Measurements from ENCODE around the gene RAP2C. TPM values are rescaled to one million over a fixed set of nuclear protein-coding genes. Genes with fewer than 3 reads are reported as not detected.

RAP2C gene
- total and polyA plus RNA-seq, 4 donors: 17.1 to 32.0 (median 23.4) TPM

DNA sequence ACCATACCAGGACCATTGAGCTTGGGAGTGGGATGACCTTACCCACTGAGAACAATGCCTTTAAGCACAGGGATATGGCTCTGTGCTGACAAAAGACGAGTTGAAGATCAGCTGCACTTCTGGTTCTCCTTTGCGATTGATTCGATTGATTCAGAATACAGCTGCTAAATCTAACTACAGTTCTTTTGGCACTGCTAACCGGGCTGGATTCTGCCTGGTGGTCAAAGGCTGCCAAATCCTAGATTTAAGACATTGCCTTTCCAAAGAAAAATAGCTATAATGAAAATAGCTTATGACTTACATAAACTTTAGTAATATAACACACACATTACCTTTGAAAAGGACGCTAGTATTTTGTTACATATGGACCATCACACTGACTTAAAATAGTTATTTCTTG, 18.3 kb downstream of the RAP2C start:
- TF ChIP-seq, protein P1, sequence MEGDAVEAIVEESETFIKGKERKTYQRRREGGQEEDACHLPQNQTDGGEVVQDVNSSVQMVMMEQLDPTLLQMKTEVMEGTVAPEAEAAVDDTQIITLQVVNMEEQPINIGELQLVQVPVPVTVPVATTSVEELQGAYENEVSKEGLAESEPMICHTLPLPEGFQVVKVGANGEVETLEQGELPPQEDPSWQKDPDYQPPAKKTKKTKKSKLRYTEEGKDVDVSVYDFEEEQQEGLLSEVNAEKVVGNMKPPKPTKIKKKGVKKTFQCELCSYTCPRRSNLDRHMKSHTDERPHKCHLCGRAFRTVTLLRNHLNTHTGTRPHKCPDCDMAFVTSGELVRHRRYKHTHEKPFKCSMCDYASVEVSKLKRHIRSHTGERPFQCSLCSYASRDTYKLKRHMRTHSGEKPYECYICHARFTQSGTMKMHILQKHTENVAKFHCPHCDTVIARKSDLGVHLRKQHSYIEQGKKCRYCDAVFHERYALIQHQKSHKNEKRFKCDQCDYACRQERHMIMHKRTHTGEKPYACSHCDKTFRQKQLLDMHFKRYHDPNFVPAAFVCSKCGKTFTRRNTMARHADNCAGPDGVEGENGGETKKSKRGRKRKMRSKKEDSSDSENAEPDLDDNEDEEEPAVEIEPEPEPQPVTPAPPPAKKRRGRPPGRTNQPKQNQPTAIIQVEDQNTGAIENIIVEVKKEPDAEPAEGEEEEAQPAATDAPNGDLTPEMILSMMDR (IDR thresholded peaks at IDR 0.05; ENCODE audit: control extremely low read depth, extremely low read depth): no peak
- Histone ChIP-seq H3K9ac (ENCODE audit: insufficient read depth in 1 of 2, low read length in 2 of 2) (no peak overlapping the region), H3K4me3 (no peak overlapping the region), H3K4me1 (ENCODE audit: control insufficient read depth in 5 of 5, insufficient read depth in 5 of 5, low read length in 5 of 5) (no peaks in the 10 kb centered on the region), H3K27me3 (ENCODE audit: control insufficient read depth in 3 of 3, insufficient read depth in 3 of 3, low read length in 2 of 3) (peaks cover 0 to 43% (median 8%) of the 10 kb centered on the region in 3 donors), H3K27ac (ENCODE audit: low read depth in 1 of 2, low read length in 1 of 2) (no peak overlapping the region), H3K36me3 (ENCODE audit: control insufficient read depth in 4 of 4, insufficient read depth in 4 of 4, low read length in 4 of 4) (no peaks in the 10 kb centered on the region), H3K9me3 (ENCODE audit: control insufficient read depth in 4 of 4, insufficient read depth in 3 of 4, low read length in 3 of 4) (peaks cover 0 to 4% (median 0%) of the 10 kb centered on the region in 4 donors)
- WGBS, 2 donors: 72 to 91% methylated on average over 5 of the region's 5 CpGs
- DNase-seq: no peak
- no peak for ATAC-seq (ENCODE audit: insufficient read depth, low FRiP score)

DNA sequence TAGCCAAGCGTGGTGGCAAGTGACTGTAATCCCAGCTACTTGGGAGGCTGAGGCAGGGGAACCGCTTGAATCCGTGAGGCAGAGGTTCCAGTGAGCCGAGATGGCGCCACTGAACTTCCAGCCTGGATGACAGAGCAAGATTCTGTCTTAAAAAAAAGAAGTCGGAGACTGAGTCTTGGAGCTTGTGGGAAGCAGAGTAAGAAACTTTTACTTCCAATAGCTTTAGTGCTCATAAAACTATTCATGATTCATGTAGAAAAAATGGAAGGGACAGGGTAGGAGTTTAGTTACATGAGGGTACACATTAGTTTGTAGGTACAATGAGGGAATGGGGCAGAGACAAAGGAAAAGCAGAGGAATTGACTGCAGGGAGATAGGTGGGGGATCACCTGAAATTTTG, 19.3 kb downstream of the RAP2C start:
- ATAC-seq (ENCODE audit: insufficient read depth, low FRiP score): no peak
- Histone ChIP-seq H3K4me3 (no peak overlapping the region), H3K27ac (ENCODE audit: low read depth in 1 of 2, low read length in 1 of 2) (no peak overlapping the region), H3K9ac (ENCODE audit: insufficient read depth in 1 of 2, low read length in 2 of 2) (no peak overlapping the region), H3K9me3 (ENCODE audit: control insufficient read depth in 4 of 4, insufficient read depth in 3 of 4, low read length in 3 of 4) (peaks cover 0 to 4% (median 0%) of the 10 kb centered on the region in 4 donors), H3K27me3 (ENCODE audit: control insufficient read depth in 3 of 3, insufficient read depth in 3 of 3, low read length in 2 of 3) (peaks cover 0 to 35% (median 8%) of the 10 kb centered on the region in 3 donors), H3K4me1 (ENCODE audit: control insufficient read depth in 5 of 5, insufficient read depth in 5 of 5, low read length in 5 of 5) (no peaks in the 10 kb centered on the region), H3K36me3 (ENCODE audit: control insufficient read depth in 4 of 4, insufficient read depth in 4 of 4, low read length in 4 of 4) (no peaks in the 10 kb centered on the region)
- no peak for DNase-seq
- TF ChIP-seq, protein P1 (IDR thresholded peaks at IDR 0.05; ENCODE audit: control extremely low read depth, extremely low read depth): no peak
- 74 to 95% methylated on average over 6 of the region's 6 CpGs for WGBS, 2 donors

DNA sequence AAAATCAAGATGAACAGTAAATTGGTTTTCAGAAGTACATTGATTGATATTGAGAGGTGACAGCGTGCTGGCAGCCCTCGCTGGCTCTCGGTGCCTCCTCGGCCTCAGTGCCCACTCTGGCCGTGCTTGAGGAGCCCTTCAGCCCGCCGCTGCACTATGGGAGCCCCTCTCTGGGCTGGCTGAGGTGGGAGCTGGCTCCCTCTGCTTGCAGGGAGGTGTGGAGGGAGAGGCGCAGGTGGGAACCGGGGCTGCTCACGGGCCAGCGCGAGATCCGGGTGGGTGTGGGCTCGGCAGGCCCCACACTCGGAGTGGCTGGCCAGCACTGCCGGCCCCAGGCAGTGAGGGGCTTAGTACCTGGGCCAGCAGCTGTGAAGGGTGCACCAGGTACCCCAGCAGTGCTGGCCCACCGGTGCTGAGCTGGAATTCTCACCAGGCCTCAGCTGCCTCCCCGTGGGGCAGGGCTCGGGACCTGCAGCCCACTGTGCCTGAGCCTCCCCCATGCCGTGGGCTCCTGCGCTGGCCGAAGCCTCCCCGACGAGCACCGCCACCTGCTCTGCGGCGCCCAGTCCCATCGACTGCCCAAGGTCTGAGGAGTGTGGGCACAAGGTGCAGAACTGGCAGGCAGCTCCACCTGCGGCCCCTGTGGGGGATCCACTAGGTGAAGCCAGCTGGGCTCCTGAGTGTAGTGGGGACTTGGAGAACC, 25.2 kb downstream of the RAP2C start:
- H3K4me3 ChIP-seq: no peak overlapping the region
- 95 to 99% methylated on average over 18 to 29 of the region's 29 CpGs for WGBS, 2 donors
- DNase-seq: no peak

More for the DNA sequence above, 25.2 kb downstream of the RAP2C start:
- no peaks in the 10 kb centered on the region for H3K36me3 ChIP-seq (ENCODE audit: control insufficient read depth in 4 of 4, insufficient read depth in 4 of 4, low read length in 4 of 4)
- no peak overlapping the region for H3K27ac ChIP-seq (ENCODE audit: low read depth in 1 of 2, low read length in 1 of 2)
- TF ChIP-seq, protein P1 (IDR thresholded peaks at IDR 0.05; ENCODE audit: control extremely low read depth, extremely low read depth): no peak
- no peaks in the 10 kb centered on the region for H3K4me1 ChIP-seq (ENCODE audit: control insufficient read depth in 5 of 5, insufficient read depth in 5 of 5, low read length in 5 of 5)
- H3K9me3 ChIP-seq (ENCODE audit: control insufficient read depth in 4 of 4, insufficient read depth in 3 of 4, low read length in 3 of 4): peaks cover 0 to 7% (median 2%) of the 10 kb centered on the region in 4 donors
- no peak for ATAC-seq (ENCODE audit: insufficient read depth, low FRiP score)
- H3K27me3 ChIP-seq (ENCODE audit: control insufficient read depth in 3 of 3, insufficient read depth in 3 of 3, low read length in 2 of 3): peaks cover 0 to 20% (median 13%) of the 10 kb centered on the region in 3 donors
- no peak overlapping the region for H3K9ac ChIP-seq (ENCODE audit: insufficient read depth in 1 of 2, low read length in 2 of 2)
